ENCODE results near the gene NCAPD3. TPM values are rescaled to one million over a fixed set of nuclear protein-coding genes. Genes with fewer than 3 reads are reported as not detected.
"Not testable (repeated sequence)": the region's sequence is repeated elsewhere in the genome, so short reads cannot be mapped to it uniquely, and the experiment has no call there.

The NCAPD3 gene
- total RNA-seq, 1 experiment from 2014 or later, result 49.6 TPM

GRCh38 chr11:134257101-134257500 is 33.3 kb upstream of the NCAPD3 start:
- H3K27ac ChIP-seq, result no peak overlapping the region
- no peaks in the 10 kb centered on the region for H3K9me3 ChIP-seq (ENCODE audit: insufficient read depth, low read depth)
- H3K4me3 ChIP-seq, result no peak overlapping the region
- H4K20me1 ChIP-seq (ENCODE audit: insufficient read depth), result no peaks in the 10 kb centered on the region
- H2AFZ ChIP-seq, result no peak overlapping the region
- no peak overlapping the region for H3K4me2 ChIP-seq
- no peaks in the 10 kb centered on the region for H3K27me3 ChIP-seq (ENCODE audit: insufficient read depth, low read depth)
- POLR2A ChIA-PET (ENCODE audit: unreplicated experiment), result no interaction called here
- H3K36me3 ChIP-seq (ENCODE audit: low read depth), result no peaks in the 10 kb centered on the region
- BruUV-seq (replicated peaks), result no TSS peak
- H3K4me1 ChIP-seq (replicated peaks; ENCODE audit: insufficient read depth), result peaks cover 14% of the 10 kb centered on the region
- no peak for DNase-seq
- no peaks in the 10 kb centered on the region for H3K9me2 ChIP-seq (ENCODE audit: insufficient read depth)
- CTCF ChIA-PET, result no interaction called here
- no peak for TF ChIP-seq EZH2 (IDR thresholded peaks at IDR 0.05; ENCODE audit: low read depth)
- no peak for TF ChIP-seq CTCF (conservative IDR thresholded peaks at IDR 0.05)
- H3F3A ChIP-seq (ENCODE audit: insufficient read depth, low read depth), result no peaks in the 10 kb centered on the region
- intact Hi-C loops (cut with micrococcal nuclease; ENCODE audit: unreplicated experiment), result no loop called here
- peaks cover 18% of the 10 kb centered on the region for H3K79me2 ChIP-seq (ENCODE audit: low read depth)

GRCh38 chr11:134255184-134255561 is 31.4 kb upstream of the NCAPD3 start:
- H3K79me2 ChIP-seq (ENCODE audit: low read depth), result peaks cover 18% of the 10 kb centered on the region
- H3K4me2 ChIP-seq; POLR2A ChIA-PET (ENCODE audit: unreplicated experiment); H4K20me1 ChIP-seq (ENCODE audit: insufficient read depth); intact Hi-C loops (cut with micrococcal nuclease; ENCODE audit: unreplicated experiment); H3K9me3 ChIP-seq (ENCODE audit: insufficient read depth, low read depth); DNase-seq; H3K9me2 ChIP-seq (ENCODE audit: insufficient read depth); H3K36me3 ChIP-seq (ENCODE audit: low read depth); H3K4me3 ChIP-seq; H3K27ac ChIP-seq; H2AFZ ChIP-seq; H3F3A ChIP-seq (ENCODE audit: insufficient read depth, low read depth); H3K27me3 ChIP-seq (ENCODE audit: insufficient read depth, low read depth); CTCF ChIA-PET: not testable (repeated sequence)
- BruUV-seq (replicated peaks), result TSS peak; percentile 21
- peaks cover 15% of the 10 kb centered on the region for H3K4me1 ChIP-seq (replicated peaks; ENCODE audit: insufficient read depth)

GRCh38 chr11:134254433-134255183 is 30.8 kb upstream of the NCAPD3 start:
- H3K36me3 ChIP-seq (ENCODE audit: low read depth), result no peaks in the 10 kb centered on the region
- H4K20me1 ChIP-seq (ENCODE audit: insufficient read depth), result no peaks in the 10 kb centered on the region
- H3K9me3 ChIP-seq (ENCODE audit: insufficient read depth, low read depth), result no peaks in the 10 kb centered on the region
- no peak overlapping the region for H3K27ac ChIP-seq
- no peak overlapping the region for H2AFZ ChIP-seq
- POLR2A ChIA-PET (ENCODE audit: unreplicated experiment), result no interaction called here
- H3K79me2 ChIP-seq (ENCODE audit: low read depth), result peaks cover 18% of the 10 kb centered on the region
- H3K4me2 ChIP-seq, result peak overlapping the region; percentile 96
- intact Hi-C loops (cut with micrococcal nuclease; ENCODE audit: unreplicated experiment), result loop anchor here (5.0 kb wide), 1 partner anchor 78 kb away; the partner anchor contains the start of gene GLB1L2
- no peaks in the 10 kb centered on the region for H3K9me2 ChIP-seq (ENCODE audit: insufficient read depth)
- no peak for DNase-seq
- no TSS peak for BruUV-seq (replicated peaks)
- CTCF ChIA-PET, result no interaction called here
- H3K4me1 ChIP-seq (replicated peaks; ENCODE audit: insufficient read depth), result peaks cover 15% of the 10 kb centered on the region
- TF ChIP-seq CTCF (conservative IDR thresholded peaks at IDR 0.05) (no peak), EZH2 (IDR thresholded peaks at IDR 0.05; ENCODE audit: low read depth) (no peak)
- peak overlapping the region; percentile 73 for H3K4me3 ChIP-seq
- H3K27me3 ChIP-seq (ENCODE audit: insufficient read depth, low read depth), result no peaks in the 10 kb centered on the region
- H3F3A ChIP-seq (ENCODE audit: insufficient read depth, low read depth), result no peaks in the 10 kb centered on the region
